ENCODE results near the gene OPA3. TPM values are rescaled to one million over a fixed set of nuclear protein-coding genes. Genes with fewer than 3 reads are reported as not detected.

Gene OPA3
- total RNA-seq, 4 donors from 2014 or later = 5.0 to 26.6 (median 13.6) TPM

DNA sequence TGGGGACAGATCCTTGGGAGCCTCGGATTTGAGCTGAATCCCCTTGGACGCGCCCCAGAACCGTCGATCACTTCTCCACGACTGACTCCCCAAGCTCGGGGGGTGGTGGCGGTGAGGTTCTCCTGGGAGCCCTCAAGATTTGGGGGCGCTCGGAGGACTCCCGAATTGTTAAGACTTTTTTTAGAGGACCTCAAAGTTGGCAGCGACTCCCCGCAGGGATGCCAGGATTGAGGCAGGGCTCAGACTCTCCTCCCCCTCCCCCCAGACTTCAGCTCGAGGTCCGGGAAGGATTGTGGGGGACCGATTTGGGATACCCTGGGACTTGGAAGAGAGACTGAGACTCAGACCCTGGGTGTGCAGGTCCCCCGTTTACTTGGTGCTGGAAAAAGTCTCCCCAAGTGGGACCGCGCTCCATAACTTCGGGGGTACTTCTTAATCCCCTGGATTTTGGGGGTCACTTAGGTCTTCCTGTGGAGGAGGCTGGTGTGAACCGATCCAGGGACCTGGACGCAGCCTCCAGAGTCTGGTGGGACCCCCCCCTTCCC is 76.7 kb downstream of the OPA3 start:
- no peak for TF ChIP-seq POLR2A (IDR thresholded peaks at IDR 0.05)
- TF ChIP-seq, protein P1, sequence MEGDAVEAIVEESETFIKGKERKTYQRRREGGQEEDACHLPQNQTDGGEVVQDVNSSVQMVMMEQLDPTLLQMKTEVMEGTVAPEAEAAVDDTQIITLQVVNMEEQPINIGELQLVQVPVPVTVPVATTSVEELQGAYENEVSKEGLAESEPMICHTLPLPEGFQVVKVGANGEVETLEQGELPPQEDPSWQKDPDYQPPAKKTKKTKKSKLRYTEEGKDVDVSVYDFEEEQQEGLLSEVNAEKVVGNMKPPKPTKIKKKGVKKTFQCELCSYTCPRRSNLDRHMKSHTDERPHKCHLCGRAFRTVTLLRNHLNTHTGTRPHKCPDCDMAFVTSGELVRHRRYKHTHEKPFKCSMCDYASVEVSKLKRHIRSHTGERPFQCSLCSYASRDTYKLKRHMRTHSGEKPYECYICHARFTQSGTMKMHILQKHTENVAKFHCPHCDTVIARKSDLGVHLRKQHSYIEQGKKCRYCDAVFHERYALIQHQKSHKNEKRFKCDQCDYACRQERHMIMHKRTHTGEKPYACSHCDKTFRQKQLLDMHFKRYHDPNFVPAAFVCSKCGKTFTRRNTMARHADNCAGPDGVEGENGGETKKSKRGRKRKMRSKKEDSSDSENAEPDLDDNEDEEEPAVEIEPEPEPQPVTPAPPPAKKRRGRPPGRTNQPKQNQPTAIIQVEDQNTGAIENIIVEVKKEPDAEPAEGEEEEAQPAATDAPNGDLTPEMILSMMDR (IDR thresholded peaks at IDR 0.05) = no peak
- Histone ChIP-seq H3K4me1 (peaks cover 0 to 46% (median 10%) of the 10 kb centered on the region in 4 donors), H3K36me3 (no peaks in the 10 kb centered on the region), H3K27me3 (no peaks in the 10 kb centered on the region), H3K9me3 (no peaks in the 10 kb centered on the region), H3K27ac (peak overlapping the region; percentile 93 to 98 (median 98)), H3K4me3 (peak overlapping the region; percentile 84 to 100 (median 100))
- DNase-seq = peak in 2 of 3 donors; percentile 59 to 61

- Histone ChIP-seq H3K27me3 (no peaks in the 10 kb centered on the region), H3K4me3 (peak within 1 kb of the TSS; percentile 84 to 100 (median 100)), H3K36me3 (no peaks in the 10 kb centered on the region), H3K4me1 (peaks cover 0 to 39% (median 10%) of the 10 kb centered on the region in 4 donors), H3K9me3 (no peaks in the 10 kb centered on the region), H3K27ac (peak within 1 kb of the TSS; percentile 93 to 98 (median 98))
- peak; percentile 93 to 98 (median 96) for DNase-seq
- TF ChIP-seq, protein P1 (IDR thresholded peaks at IDR 0.05) = peak in 1 of 6 experiments; percentile 17
- peak; percentile 99 for TF ChIP-seq POLR2A (IDR thresholded peaks at IDR 0.05)
Measured at GRCh38 chr19:45506989-45507871, 77.4 kb downstream of the OPA3 start, which contains the start of gene VASP. TSS of gene VASP (plus strand) at chr19:45507479. CDS start at chr19:45507772, 293 bp downstream.

- no peaks in the 10 kb centered on the region for H3K9me3 ChIP-seq
- H3K27ac ChIP-seq = peak overlapping the region; percentile 93 to 98 (median 98)
- TF ChIP-seq, protein P1 (IDR thresholded peaks at IDR 0.05) = peak; percentile 8 to 60 (median 44)
- peak; percentile 80 to 87 for TF ChIP-seq POLR2A (IDR thresholded peaks at IDR 0.05)
- H3K4me3 ChIP-seq = peak overlapping the region; percentile 84 to 100 (median 100)
- no peaks in the 10 kb centered on the region for H3K36me3 ChIP-seq
- peak; percentile 97 to 99 (median 98) for DNase-seq
- peaks cover 0 to 31% (median 8%) of the 10 kb centered on the region in 4 donors for H3K4me1 ChIP-seq
- H3K27me3 ChIP-seq = no peaks in the 10 kb centered on the region
Measured at GRCh38 chr19:45506246-45506988, 78.2 kb downstream of the OPA3 start.

DNA sequence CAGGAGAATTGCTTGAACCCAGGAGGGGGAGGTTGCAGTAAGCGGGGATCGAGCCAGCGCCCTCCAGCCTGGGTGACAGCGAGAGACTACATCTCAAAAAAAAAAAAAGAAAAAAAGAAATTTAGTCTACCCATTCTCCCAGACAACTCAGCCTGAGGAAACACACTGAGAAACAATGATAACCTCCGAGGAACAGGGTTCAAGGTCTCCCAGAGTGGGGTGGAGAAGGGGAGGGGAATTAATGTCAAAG is 78.7 kb downstream of the OPA3 start:
- peak overlapping the region in 3 of 4 donors; percentile 84 to 100 (median 99) for H3K4me3 ChIP-seq

More for the DNA sequence above, 78.7 kb downstream of the OPA3 start:
- no peaks in the 10 kb centered on the region for H3K36me3 ChIP-seq
- TF ChIP-seq, protein P1 (IDR thresholded peaks at IDR 0.05) = no peak
- TF ChIP-seq POLR2A (IDR thresholded peaks at IDR 0.05) = no peak
- no peaks in the 10 kb centered on the region for H3K27me3 ChIP-seq
- H3K4me1 ChIP-seq = peaks cover 0 to 26% (median 7%) of the 10 kb centered on the region in 4 donors
- H3K9me3 ChIP-seq = no peaks in the 10 kb centered on the region
- H3K27ac ChIP-seq = peak overlapping the region; percentile 93 to 98 (median 98)
- DNase-seq = no peak
